K562 (cell line): ENCODE measurements around the gene MOCOS. TPM values are rescaled to one million over a fixed set of nuclear protein-coding genes. Genes with fewer than 3 reads are reported as not detected.
A peak's percentile ranks its signal among the peaks of the same experiment; 100 is the strongest.

Experiments
- ATF7 ChIP-seq: fragments of 450-650 bp; IDR thresholded peaks from 2 replicates; pipeline ENCODE4 v1.7.1; 2014; ENCODE audit warnings: mild to moderate bottlenecking, moderate library complexity
- CREM ChIP-seq: IDR thresholded peaks from 2 replicates; pipeline ENCODE4 v1.6.1; 2014; ENCODE audit warnings: antibody characterized with exemption, low read depth
- ELF4 ChIP-seq: fragments of 450-650 bp; formaldehyde crosslinking; IDR thresholded peaks from 2 replicates; pipeline ENCODE4 v1.4.0; 2022; ENCODE audit warnings: missing genetic modification characterization
- ETS1 ChIP-seq: conservative IDR thresholded peaks from 2 replicates; pipeline ENCODE4 v1.6.1; 2011; ENCODE audit warnings: low read depth, mild to moderate bottlenecking, low read length; ENCODE audit not compliant: control insufficient read depth
- FOXA1 ChIP-seq: fragments of 450-650 bp; IDR thresholded peaks from 2 replicates; pipeline ENCODE4 v1.6.1; 2016; ENCODE audit warnings: mild to moderate bottlenecking, borderline replicate concordance
- HOMEZ ChIP-seq: fragments of 250-450 bp; sonication (Bioruptor Pico); IDR thresholded peaks from 2 replicates; pipeline ENCODE4 v1.4.0; 2020; ENCODE audit warnings: mild to moderate bottlenecking, moderate library complexity
- ILK ChIP-seq: fragments of 450-650 bp; IDR thresholded peaks from 2 replicates; pipeline ENCODE4 v1.6.1; 2016; ENCODE audit warnings: missing genetic modification characterization, low read depth, mild to moderate bottlenecking, missing compliant biosample characterization, moderate library complexity, borderline replicate concordance
- SP2 ChIP-seq: IDR thresholded peaks from 2 replicates; pipeline ENCODE4 v1.6.1; 2011; ENCODE audit warnings: mild to moderate bottlenecking, low read depth, low read length, moderate library complexity; ENCODE audit not compliant: poor library complexity, severe bottlenecking; ENCODE audit errors: extremely low read depth
- SRF ChIP-seq, 2 experiments: fragments of 250-450, 450-650 bp in 1 of 2; sonication (Bioruptor Pico) in 1 of 2; sonication (generic) in 1 of 2; formaldehyde crosslinking; IDR thresholded peaks; 2 replicates each; pipeline versions ENCODE4 v1.5.0 to v1.5.1; 2020 to 2022; ENCODE audit warnings: mild to moderate bottlenecking in 1 of 2, missing genetic modification reagents in 1 of 2
- TAF15 ChIP-seq: fragments of 200-400 bp; formaldehyde crosslinking; IDR thresholded peaks from 2 replicates; pipeline ENCODE4 v1.6.1; 2017; ENCODE audit warnings: mild to moderate bottlenecking, low read depth, low read length, moderate library complexity
- THAP12 ChIP-seq: fragments of 250-450 bp; sonication (Bioruptor Pico); IDR thresholded peaks from 2 replicates; pipeline ENCODE4 v1.9.0; 2021; ENCODE audit warnings: mild to moderate bottlenecking, inconsistent platforms
- TRIM24 ChIP-seq, 2 experiments: fragments of 450-650 bp; IDR thresholded peaks; 2 replicates each; pipeline ENCODE4 v1.6.1; 2016
- U2AF1 ChIP-seq: fragments of 200-400 bp; formaldehyde crosslinking; optimal IDR thresholded peaks from 2 replicates; pipeline ENCODE3; 2017; ENCODE audit warnings: mild to moderate bottlenecking, low read depth, low read length, moderate library complexity
- USF2 ChIP-seq: sonication (generic); formaldehyde crosslinking; IDR thresholded peaks from 2 replicates; pipeline ENCODE4 v1.5.0; 2020; ENCODE audit warnings: missing genetic modification reagents
- ZFP91 ChIP-seq: sonication (generic); formaldehyde crosslinking; IDR thresholded peaks from 2 replicates; pipeline ENCODE4 v1.8.0; 2022; ENCODE audit warnings: mild to moderate bottlenecking, missing genetic modification reagents
- ZFPM2 ChIP-seq: fragments of 250-450 bp; sonication (Bioruptor Pico); IDR thresholded peaks from 2 replicates; pipeline ENCODE4 v1.5.1; 2022; ENCODE audit warnings: mild to moderate bottlenecking
- ZNF3 ChIP-seq: fragments of 250-450 bp; sonication (Bioruptor Pico); IDR thresholded peaks from 2 replicates; pipeline ENCODE4 v1.5.0; 2021; ENCODE audit warnings: mild to moderate bottlenecking, moderate library complexity
- ZNF408 ChIP-seq: fragments of 250-450 bp; sonication (Bioruptor Pico); IDR thresholded peaks from 2 replicates; pipeline ENCODE4 v1.4.0; 2020; ENCODE audit warnings: low read depth, mild to moderate bottlenecking, moderate library complexity
- ZNF41 ChIP-seq: fragments of 250-450 bp; sonication (Bioruptor Pico); conservative IDR thresholded peaks from 2 replicates; pipeline ENCODE4 v1.4.0; 2020; ENCODE audit warnings: mild to moderate bottlenecking
- ZNF507 ChIP-seq: conservative IDR thresholded peaks from 2 replicates; pipeline ENCODE4 v1.6.1; 2017; ENCODE audit warnings: missing genetic modification characterization, missing compliant biosample characterization
- ZNF655 ChIP-seq: fragments of 250-450 bp; sonication (Bioruptor Pico); IDR thresholded peaks from 2 replicates; pipeline ENCODE4 v1.5.0; 2021
- polyA plus RNA-seq, 8 experiments: library from polyadenylated mRNA; depleted of rRNA in 4 of 8; stranded (reverse) in 5 of 8; unstranded in 3 of 8; fragments of >200 nt; fragmentation: Nextera tagmentation in 2 of 8; fragmentation: Illumina TruSeq in 1 of 8; extraction: Ambion mirVana in 2 of 8; extraction: Trizol in 1 of 8; gene quantifications; 2 replicates each; pipeline versions ENCODE4 v1.2.1 to v1.2.3, GENCODE V29; 2011 to 2014; ENCODE audit warnings: inconsistent platforms in 1 of 8, missing spikeins in 1 of 8
- total RNA-seq, 7 experiments: library from RNA; depleted of rRNA in 6 of 7; stranded (reverse); fragments of >200 nt in 6 of 7; fragmentation: Illumina TruSeq in 2 of 7; extraction: Trizol in 2 of 7; gene quantifications; 2 replicates each; pipeline versions ENCODE4 v1.2.1 to v1.2.3, GENCODE V29; 2011 to 2021; ENCODE audit warnings: low replicate concordance in 1 of 7

The MOCOS gene
- total and polyA plus RNA-seq, 9 of the 15 experiments (the other 6 are each of a cell fraction or from before 2014, with no cell fraction given): 4.5 to 12.4 (median 9.1) TPM

GRCh38 chr18:36200354-36200771, 13.1 kb downstream of the MOCOS start (continued):
- TF ChIP-seq ZNF41 (CRISPR knock-in tag) (no peak), HOMEZ (no peak), U2AF1 (no peak), FOXA1 (no peak), ZFPM2 (CRISPR knock-in tag) (no peak), TAF15 (no peak), USF2 (CRISPR knock-in tag) (no peak), ZNF655 (CRISPR knock-in tag) (no peak), ZNF507 (tag) (no peak), CREM (no peak), ZNF3 (CRISPR knock-in tag) (no peak), TRIM24 (IDR thresholded peaks at IDR 0.05) (peak; percentile 89 to 92), ETS1 (no peak), SRF (CRISPR knock-in tag; IDR thresholded peaks at IDR 0.05) (no peak), ZFP91 (CRISPR knock-in tag) (no peak), ELF4 (CRISPR knock-in tag) (no peak), SP2 (no peak), ATF7 (no peak), ILK (tag) (no peak), ZNF408 (CRISPR knock-in tag) (no peak), THAP12 (CRISPR knock-in tag) (no peak)
